BJ (cell line): ENCODE measurements around the gene CLEC4G. TPM values are rescaled to one million over a fixed set of nuclear protein-coding genes. Genes with fewer than 3 reads are reported as not detected.
"Not testable (repeated sequence)": the region's sequence is repeated elsewhere in the genome, so short reads cannot be mapped to it uniquely, and the experiment has no call there.

ENCODE experiments used
- CTCF ChIA-PET: fragments of 350-600 bp; formaldehyde crosslinking; extraction: SDS; loops from one replicate; lab custom pipeline; 2021; ENCODE audit warnings: antibody characterized with exemption, inconsistent platforms; lab: Yijun Ruan, JAX
- POLR2A ChIA-PET: fragments of 300-600 bp; sonication (Branson Sonifier 250); formaldehyde crosslinking; extraction: SDS; loops from one replicate; lab custom pipeline; 2021; ENCODE audit warnings: antibody characterized with exemption; lab: Charles Lee
- DNase-seq: peaks from one replicate; pipeline ENCODE4 v3.0.0-alpha.2; 2011; ENCODE audit warnings: low read depth
- H3K27me3 ChIP-seq: 2 replicates; pipeline ENCODE4 v1.6.0; 2011; ENCODE audit warnings: low read length; ENCODE audit not compliant: control insufficient read depth, insufficient read depth
- H3K36me3 ChIP-seq: 2 replicates; pipeline ENCODE4 v1.5.1; 2011; ENCODE audit warnings: low read length; ENCODE audit not compliant: control insufficient read depth, insufficient read depth
- H3K4me3 ChIP-seq: 2 replicates; pipeline ENCODE4 v1.5.1; 2011; ENCODE audit warnings: low read depth, mild to moderate bottlenecking, control low read depth, low read length
- polyA plus RNA-seq: library from polyadenylated mRNA; depleted of rRNA; stranded (reverse); fragments of >200 nt; gene quantifications from 2 replicates; pipeline ENCODE4 v1.2.3, GENCODE V29; 2011
- TF ChIP-seq, protein P1 (sequence below): IDR thresholded peaks from 2 replicates; pipeline ENCODE4 v1.5.1; 2011; ENCODE audit warnings: low read depth, mild to moderate bottlenecking, control low read depth, inconsistent platforms, low read length, moderate library complexity; ENCODE audit not compliant: insufficient read depth

CLEC4G gene
- polyA plus RNA-seq, 1 experiment = not detected

DNA sequence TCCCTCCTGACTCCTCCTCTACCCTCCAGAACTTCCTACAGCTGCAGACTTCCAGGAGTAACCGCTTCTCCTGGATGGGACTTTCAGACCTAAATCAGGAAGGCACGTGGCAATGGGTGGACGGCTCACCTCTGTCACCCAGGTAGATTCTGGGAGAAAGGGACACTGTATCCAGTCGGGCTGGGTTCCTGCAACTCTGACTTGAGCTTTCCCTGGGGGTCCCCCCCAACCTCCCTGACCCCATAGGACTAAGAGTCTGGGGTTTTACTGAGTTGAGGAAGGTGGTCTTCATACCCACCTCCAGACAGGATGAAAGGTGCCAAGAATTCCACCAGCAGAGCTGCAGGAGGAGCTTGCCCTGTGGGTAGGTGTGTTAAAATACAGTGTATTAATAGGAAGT lies 35.6 kb upstream of the CLEC4G start:
- Histone ChIP-seq H3K36me3 (no peaks in the 10 kb centered on the region), H3K4me3 (no peak overlapping the region), H3K27me3 (no peaks in the 10 kb centered on the region; the same call in 1 of the 2 replicates)
- TF ChIP-seq, protein P1, sequence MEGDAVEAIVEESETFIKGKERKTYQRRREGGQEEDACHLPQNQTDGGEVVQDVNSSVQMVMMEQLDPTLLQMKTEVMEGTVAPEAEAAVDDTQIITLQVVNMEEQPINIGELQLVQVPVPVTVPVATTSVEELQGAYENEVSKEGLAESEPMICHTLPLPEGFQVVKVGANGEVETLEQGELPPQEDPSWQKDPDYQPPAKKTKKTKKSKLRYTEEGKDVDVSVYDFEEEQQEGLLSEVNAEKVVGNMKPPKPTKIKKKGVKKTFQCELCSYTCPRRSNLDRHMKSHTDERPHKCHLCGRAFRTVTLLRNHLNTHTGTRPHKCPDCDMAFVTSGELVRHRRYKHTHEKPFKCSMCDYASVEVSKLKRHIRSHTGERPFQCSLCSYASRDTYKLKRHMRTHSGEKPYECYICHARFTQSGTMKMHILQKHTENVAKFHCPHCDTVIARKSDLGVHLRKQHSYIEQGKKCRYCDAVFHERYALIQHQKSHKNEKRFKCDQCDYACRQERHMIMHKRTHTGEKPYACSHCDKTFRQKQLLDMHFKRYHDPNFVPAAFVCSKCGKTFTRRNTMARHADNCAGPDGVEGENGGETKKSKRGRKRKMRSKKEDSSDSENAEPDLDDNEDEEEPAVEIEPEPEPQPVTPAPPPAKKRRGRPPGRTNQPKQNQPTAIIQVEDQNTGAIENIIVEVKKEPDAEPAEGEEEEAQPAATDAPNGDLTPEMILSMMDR = no peak
- CTCF ChIA-PET = interaction anchor here (1.0 to 2.0 kb wide), 2 partner anchors 17 to 32 kb away, joined by 3 to 4 read pairs; no protein-coding TSS in a partner anchor
- no peak for DNase-seq
- POLR2A ChIA-PET = no interaction called here

DNA sequence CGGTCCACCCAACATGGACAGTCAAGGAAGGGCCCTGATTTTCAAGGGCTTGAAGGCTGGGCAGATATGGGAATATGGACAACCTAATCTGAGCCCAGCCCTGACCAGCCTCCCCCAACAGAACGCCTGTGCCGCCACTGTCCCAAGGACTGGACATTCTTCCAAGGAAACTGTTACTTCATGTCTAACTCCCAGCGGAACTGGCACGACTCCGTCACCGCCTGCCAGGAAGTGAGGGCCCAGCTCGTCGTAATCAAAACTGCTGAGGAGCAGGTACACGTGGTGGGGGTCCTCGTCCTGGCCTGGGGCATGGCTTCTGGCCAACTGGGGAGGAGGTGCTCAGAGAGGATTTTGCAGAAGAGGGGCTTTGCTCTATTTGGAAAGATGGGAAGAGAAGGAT lies 34.6 kb upstream of the CLEC4G start:
- DNase-seq = no peak
- ChIA-PET POLR2A (no interaction called here), CTCF (no interaction called here)
- TF ChIP-seq, protein P1 = no peak
- Histone ChIP-seq H3K27me3 (no peaks in the 10 kb centered on the region; the same call in 1 of the 2 replicates), H3K36me3 (no peaks in the 10 kb centered on the region), H3K4me3 (no peak overlapping the region)

- DNase-seq, CTCF ChIA-PET, H3K4me3 ChIP-seq, POLR2A ChIA-PET, H3K27me3 ChIP-seq, H3K36me3 ChIP-seq: not testable (repeated sequence)
Measured at GRCh38 chr19:7765043-7765442, 33.1 kb upstream of the CLEC4G start.

DNA sequence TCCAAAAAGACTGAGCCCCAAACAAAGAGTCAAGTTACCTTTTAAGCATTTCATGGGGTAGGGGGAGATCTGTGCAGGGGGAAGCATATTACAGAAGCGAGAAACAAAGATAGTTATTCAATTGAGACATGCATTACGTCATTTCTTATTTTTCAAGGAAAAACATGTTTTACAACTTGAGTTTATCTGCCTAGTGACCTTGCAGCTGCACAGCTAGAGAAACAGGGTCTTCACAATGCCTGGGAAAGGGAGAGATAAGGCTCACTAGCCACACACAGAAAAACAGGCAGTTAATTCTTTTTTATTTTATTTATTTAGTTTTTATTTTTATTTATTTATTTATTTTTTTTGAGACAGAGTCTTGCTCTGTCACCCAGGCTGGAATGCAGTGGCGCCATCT lies 32.2 kb upstream of the CLEC4G start:
- H3K4me3 ChIP-seq, H3K36me3 ChIP-seq, POLR2A ChIA-PET, DNase-seq, H3K27me3 ChIP-seq, CTCF ChIA-PET: not testable (repeated sequence)

GRCh38 chr19:7763696-7764095 lies 31.8 kb upstream of the CLEC4G start:
- TF ChIP-seq, protein P1 = no peak
- POLR2A ChIA-PET = no interaction called here
- Histone ChIP-seq H3K4me3 (no peak overlapping the region), H3K27me3 (no peaks in the 10 kb centered on the region), H3K36me3 (no peaks in the 10 kb centered on the region)
- CTCF ChIA-PET = interaction anchor here (1.5 kb wide), 1 partner anchor 83 kb away, joined by 3 read pairs; the partner anchor contains the start of gene TRAPPC5
- DNase-seq = no peak

- POLR2A ChIA-PET = no interaction called here
- CTCF ChIA-PET = interaction anchor here (1.5 kb wide), 1 partner anchor 82 kb away, joined by 3 read pairs; the partner anchor contains the start of gene TRAPPC5
- Histone ChIP-seq H3K27me3 (no peaks in the 10 kb centered on the region), H3K36me3 (no peaks in the 10 kb centered on the region), H3K4me3 (no peak within 1 kb of the TSS)
- DNase-seq = no peak
- TF ChIP-seq, protein P1 = no peak
Measured at GRCh38 chr19:7762719-7763293, 30.9 kb upstream of the CLEC4G start, which contains the start of gene CLEC4M. Gene CLEC4M, plus strand, starts transcription at chr19:7763243. Its CDS starts 24 bp downstream, at chr19:7763267.
